GM23338 (cell line): Measurements from ENCODE around the gene APOB.

Source experiments
- CREB1 ChIP-seq: fragments of 250-450 bp; sonication (Bioruptor Pico); IDR thresholded peaks from 2 replicates; pipeline ENCODE4 v1.5.0; 2020; ENCODE audit warnings: low read depth, mild to moderate bottlenecking, moderate library complexity
- ETS1 ChIP-seq: IDR thresholded peaks from 2 replicates; pipeline ENCODE4 v1.6.1; 2016; ENCODE audit warnings: antibody characterized with exemption
- EZH2 ChIP-seq: fragments of 200-600 bp; sonication (generic); IDR thresholded peaks from one replicate; pipeline ENCODE4 v1.8.0; 2017; ENCODE audit warnings: antibody characterized with exemption, mild to moderate bottlenecking, low read depth; ENCODE audit not compliant: unreplicated experiment
- EZH2phosphoT487 ChIP-seq: fragments of 200-600 bp; sonication (generic); IDR thresholded peaks from one replicate; pipeline ENCODE4 v1.8.1; 2018; ENCODE audit warnings: antibody characterized with exemption; ENCODE audit not compliant: unreplicated experiment
- POLR2AphosphoS5 ChIP-seq: IDR thresholded peaks from 2 replicates; pipeline ENCODE4 v1.6.1; 2016; ENCODE audit warnings: antibody characterized with exemption, low read depth
- REST ChIP-seq: IDR thresholded peaks from one replicate; pipeline ENCODE4 v1.6.1; 2018; ENCODE audit warnings: antibody characterized with exemption; ENCODE audit not compliant: unreplicated experiment
- ZNF114 ChIP-seq: fragments of 250-450 bp; sonication (Bioruptor Pico); IDR thresholded peaks from 2 replicates; pipeline ENCODE4 v1.5.0; 2020; ENCODE audit warnings: mild to moderate bottlenecking, moderate library complexity
- ZNF331 ChIP-seq: fragments of 250-450 bp; sonication (Bioruptor Pico); IDR thresholded peaks from 2 replicates; pipeline ENCODE4 v1.5.0; 2020; ENCODE audit warnings: low read depth, mild to moderate bottlenecking, moderate library complexity
- ZNF462 ChIP-seq: fragments of 250-450 bp; sonication (Bioruptor Pico); IDR thresholded peaks from 2 replicates; pipeline ENCODE4 v1.5.0; 2020; ENCODE audit warnings: mild to moderate bottlenecking, moderate library complexity
- TF ChIP-seq, protein P1 (sequence below), 2 experiments: fragments of 200-600 bp in 1 of 2; sonication (generic) in 1 of 2; conservative IDR thresholded peaks; 2 replicates each; pipeline versions ENCODE4 v1.5.1 to v1.6.1; 2016 to 2017; ENCODE audit warnings: antibody characterized with exemption in 2 of 2, low read depth in 2 of 2, mild to moderate bottlenecking in 2 of 2, moderate library complexity in 1 of 2

DNA sequence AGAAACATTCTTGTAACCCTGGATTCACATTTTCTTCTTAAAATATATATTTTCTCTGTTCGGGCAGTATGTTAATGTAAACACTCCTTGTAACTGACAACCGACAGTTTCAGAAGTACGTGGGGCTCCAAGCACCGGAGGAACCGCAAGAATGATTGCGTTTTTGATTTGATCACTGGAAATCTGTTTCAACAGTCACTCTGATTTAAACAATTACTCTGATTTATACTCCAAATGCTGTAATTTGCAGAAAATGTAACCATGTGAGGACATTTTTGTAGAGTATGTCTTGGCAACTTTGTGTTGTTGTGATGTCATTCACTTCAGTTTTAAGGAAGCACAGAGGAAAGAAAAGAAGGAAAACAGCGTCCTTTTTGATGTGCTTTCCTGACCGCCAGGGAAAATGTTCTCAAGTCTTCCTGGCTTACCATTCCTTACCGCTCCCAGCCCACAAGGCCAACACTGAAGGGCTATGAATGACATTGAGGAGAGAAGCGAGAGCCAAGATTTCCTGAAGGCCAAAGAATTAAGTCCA, 77.7 kb downstream of the APOB start:
- TF ChIP-seq, protein P1, sequence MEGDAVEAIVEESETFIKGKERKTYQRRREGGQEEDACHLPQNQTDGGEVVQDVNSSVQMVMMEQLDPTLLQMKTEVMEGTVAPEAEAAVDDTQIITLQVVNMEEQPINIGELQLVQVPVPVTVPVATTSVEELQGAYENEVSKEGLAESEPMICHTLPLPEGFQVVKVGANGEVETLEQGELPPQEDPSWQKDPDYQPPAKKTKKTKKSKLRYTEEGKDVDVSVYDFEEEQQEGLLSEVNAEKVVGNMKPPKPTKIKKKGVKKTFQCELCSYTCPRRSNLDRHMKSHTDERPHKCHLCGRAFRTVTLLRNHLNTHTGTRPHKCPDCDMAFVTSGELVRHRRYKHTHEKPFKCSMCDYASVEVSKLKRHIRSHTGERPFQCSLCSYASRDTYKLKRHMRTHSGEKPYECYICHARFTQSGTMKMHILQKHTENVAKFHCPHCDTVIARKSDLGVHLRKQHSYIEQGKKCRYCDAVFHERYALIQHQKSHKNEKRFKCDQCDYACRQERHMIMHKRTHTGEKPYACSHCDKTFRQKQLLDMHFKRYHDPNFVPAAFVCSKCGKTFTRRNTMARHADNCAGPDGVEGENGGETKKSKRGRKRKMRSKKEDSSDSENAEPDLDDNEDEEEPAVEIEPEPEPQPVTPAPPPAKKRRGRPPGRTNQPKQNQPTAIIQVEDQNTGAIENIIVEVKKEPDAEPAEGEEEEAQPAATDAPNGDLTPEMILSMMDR (conservative IDR thresholded peaks at IDR 0.05; ENCODE audit: low read depth in 2 of 2) = no peak
- TF ChIP-seq EZH2 (no peak), EZH2phosphoT487 (no peak), POLR2AphosphoS5 (no peak), CREB1 (CRISPR knock-in tag) (no peak), REST (no peak), ZNF114 (no peak), ETS1 (no peak), ZNF331 (CRISPR knock-in tag) (no peak), ZNF462 (CRISPR knock-in tag) (no peak)
